DOHH2 (cell line): ENCODE data around the gene LSM8.

Source experiments
- CTCF ChIP-seq: fragments of 200-600 bp; sonication (generic); IDR thresholded peaks from one replicate; pipeline ENCODE4 v1.5.1; 2014; ENCODE audit warnings: antibody characterized with exemption, mild to moderate bottlenecking, low read depth, low read length; ENCODE audit not compliant: poor library complexity, severe bottlenecking
- EZH2phosphoT487 ChIP-seq: fragments of 200-600 bp; sonication (generic); IDR thresholded peaks from 2 replicates; pipeline ENCODE4 v1.6.1; 2017; ENCODE audit warnings: borderline replicate concordance, mild to moderate bottlenecking, antibody characterized with exemption, low read length, moderate library complexity, mixed read lengths

- no peak for TF ChIP-seq CTCF
- TF ChIP-seq EZH2phosphoT487 = no peak
Measured at GRCh38 chr7:118152149-118152548, 31.8 kb upstream of the LSM8 start.
